Neutrophil (primary cell): Measurements from ENCODE around the gene TARBP2.

Experiments
- H3K27ac ChIP-seq: fragments of 200-600 bp; sonication (generic); 2 replicates; pipeline ENCODE4 v1.5.1; 2016; ENCODE audit warnings: mild to moderate bottlenecking, moderate library complexity
- H3K27me3 ChIP-seq: fragments of 200-600 bp; sonication (generic); 2 replicates; pipeline ENCODE4 v1.6.0; 2016; ENCODE audit warnings: mild to moderate bottlenecking
- H3K36me3 ChIP-seq: fragments of 200-600 bp; sonication (generic); 2 replicates; pipeline ENCODE4 v1.5.1; 2017
- H3K4me1 ChIP-seq, 2 experiments: fragments of 200-600 bp in 1 of 2; sonication (generic) in 1 of 2; 1 replicate in 1 of 2; 2 replicates in 1 of 2; pipeline versions ENCODE4 v1.5.1 to v1.6.1; 2013 to 2016; ENCODE audit warnings: low read depth in 1 of 2, low read length in 1 of 2, mild to moderate bottlenecking in 1 of 2, moderate library complexity in 1 of 2; ENCODE audit not compliant: control insufficient read depth in 1 of 2, insufficient read depth in 1 of 2
- H3K4me3 ChIP-seq, 2 experiments: fragments of 200-600 bp in 1 of 2; sonication (generic) in 1 of 2; 1 replicate in 1 of 2; 2 replicates in 1 of 2; pipeline ENCODE4 v1.5.1; 2013 to 2016; ENCODE audit warnings: low read depth in 1 of 2, low read length in 1 of 2, mild to moderate bottlenecking in 1 of 2, moderate library complexity in 1 of 2
- H3K9me3 ChIP-seq: fragments of 200-600 bp; sonication (generic); 2 replicates; pipeline ENCODE4 v1.5.1; 2016
- CTCF ChIP-seq: fragments of 200-600 bp; sonication (generic); IDR thresholded peaks from 2 replicates; pipeline ENCODE4 v1.5.1; 2016; ENCODE audit warnings: antibody characterized with exemption

TARBP2 gene

GRCh38 chr12:53500776-53501614, at the start of gene TARBP2:
Gene TARBP2, plus strand, starts transcription at chr12:53501283. Its CDS starts 126 bp downstream, at chr12:53501409.
- Histone ChIP-seq H3K36me3 (no peaks in the 10 kb centered on the region), H3K27ac (peak within 1 kb of the TSS; percentile 90), H3K27me3 (peaks cover 13% of the 10 kb centered on the region), H3K4me1 (peaks cover 22 to 27% of the 10 kb centered on the region in 2 experiments), H3K4me3 (peak within 1 kb of the TSS; percentile 72 to 78), H3K9me3 (no peaks in the 10 kb centered on the region)
- peak; percentile 21 for TF ChIP-seq CTCF

- H3K4me3 ChIP-seq = peak within 1 kb of the TSS; percentile 71 to 94
- H3K4me1 ChIP-seq = peaks cover 20 to 21% of the 10 kb centered on the region in 2 experiments
- H3K36me3 ChIP-seq = peaks cover 50% of the 10 kb centered on the region
- TF ChIP-seq CTCF = peak; percentile 94
- peak within 1 kb of the TSS; percentile 96 for H3K27ac ChIP-seq
- no peaks in the 10 kb centered on the region for H3K9me3 ChIP-seq
- H3K27me3 ChIP-seq = no peaks in the 10 kb centered on the region
Observed at GRCh38 chr12:53451661-53452158, 49.4 kb upstream of the TARBP2 start, which contains the start of gene PCBP2. Gene PCBP2, plus strand, starts transcription at chr12:53452102. Its CDS starts 2,699 bp downstream, at chr12:53454801.

- peak overlapping the region; percentile 96 for H3K27ac ChIP-seq
- no peaks in the 10 kb centered on the region for H3K9me3 ChIP-seq
- H3K4me1 ChIP-seq = peaks cover 20 to 21% of the 10 kb centered on the region in 2 experiments
- H3K4me3 ChIP-seq = peak overlapping the region; percentile 71 to 94
- H3K27me3 ChIP-seq = no peaks in the 10 kb centered on the region
- peak; percentile 35 for TF ChIP-seq CTCF
- H3K36me3 ChIP-seq = peaks cover 50% of the 10 kb centered on the region
Observed at GRCh38 chr12:53452159-53453077, 48.7 kb upstream of the TARBP2 start.

GRCh38 chr12:53453953-53454640, 47.0 kb upstream of the TARBP2 start:
- H3K27me3 ChIP-seq = no peaks in the 10 kb centered on the region
- H3K27ac ChIP-seq = peak overlapping the region; percentile 96
- H3K36me3 ChIP-seq = peaks cover 54% of the 10 kb centered on the region
- TF ChIP-seq CTCF = no peak
- H3K4me1 ChIP-seq = peaks cover 20 to 21% of the 10 kb centered on the region in 2 experiments
- no peak overlapping the region for H3K4me3 ChIP-seq
- H3K9me3 ChIP-seq = no peaks in the 10 kb centered on the region

GRCh38 chr12:53454707-53455106, 46.4 kb upstream of the TARBP2 start:
- peaks cover 20 to 21% of the 10 kb centered on the region in 2 experiments for H3K4me1 ChIP-seq
- no peaks in the 10 kb centered on the region for H3K27me3 ChIP-seq
- H3K9me3 ChIP-seq = no peaks in the 10 kb centered on the region
- H3K27ac ChIP-seq = no peak overlapping the region
- TF ChIP-seq CTCF = no peak
- no peak overlapping the region for H3K4me3 ChIP-seq
- peaks cover 57% of the 10 kb centered on the region for H3K36me3 ChIP-seq
